Bronchial epithelial cell (primary cell): ENCODE data around the gene ARL4D. TPM values are rescaled to one million over a fixed set of nuclear protein-coding genes. Genes with fewer than 3 reads are reported as not detected.

Experiments
- DNase-seq: peaks from one replicate; pipeline ENCODE4 v3.0.0-alpha.2; 2010; ENCODE audit warnings: low read depth
- FAIRE-seq: peaks from 2 replicates; lab custom pipeline; 2011; peaks lifted over from hg19 to GRCh38; lab: Jason Lieb, UNC
- H3K27me3 ChIP-seq: 2 replicates; pipeline ENCODE4 v1.5.1; 2011; ENCODE audit warnings: low read length; ENCODE audit not compliant: control insufficient read depth, insufficient read depth
- H3K36me3 ChIP-seq: 2 replicates; pipeline ENCODE4 v1.5.1; 2011; ENCODE audit warnings: low read length; ENCODE audit not compliant: control insufficient read depth, insufficient read depth
- H3K4me3 ChIP-seq: 2 replicates; pipeline ENCODE4 v1.5.1; 2011; ENCODE audit warnings: mild to moderate bottlenecking, low read depth, low read length, control low read depth
- total RNA-seq: library from RNA; depleted of rRNA; stranded (reverse); fragments of >200 nt; gene quantifications from 2 replicates; pipeline ENCODE4 v1.2.1, GENCODE V29; 2014
- TF ChIP-seq, protein P1 (sequence below): IDR thresholded peaks from 2 replicates; pipeline ENCODE4 v1.5.1; 2011; ENCODE audit warnings: mild to moderate bottlenecking, moderate library complexity, low read length, control low read depth, inconsistent platforms; ENCODE audit not compliant: insufficient read depth, severe bottlenecking

ARL4D gene
- total RNA-seq, 1 donor from 2014 or later: 71.1 TPM

GRCh38 chr17:43381621-43382020 lies 17.2 kb upstream of the ARL4D start:
- no peaks in the 10 kb centered on the region for H3K27me3 ChIP-seq
- no peaks in the 10 kb centered on the region for H3K36me3 ChIP-seq
- DNase-seq (no peak), FAIRE-seq (no peak)
- no peak overlapping the region for H3K4me3 ChIP-seq
- TF ChIP-seq, protein P1, sequence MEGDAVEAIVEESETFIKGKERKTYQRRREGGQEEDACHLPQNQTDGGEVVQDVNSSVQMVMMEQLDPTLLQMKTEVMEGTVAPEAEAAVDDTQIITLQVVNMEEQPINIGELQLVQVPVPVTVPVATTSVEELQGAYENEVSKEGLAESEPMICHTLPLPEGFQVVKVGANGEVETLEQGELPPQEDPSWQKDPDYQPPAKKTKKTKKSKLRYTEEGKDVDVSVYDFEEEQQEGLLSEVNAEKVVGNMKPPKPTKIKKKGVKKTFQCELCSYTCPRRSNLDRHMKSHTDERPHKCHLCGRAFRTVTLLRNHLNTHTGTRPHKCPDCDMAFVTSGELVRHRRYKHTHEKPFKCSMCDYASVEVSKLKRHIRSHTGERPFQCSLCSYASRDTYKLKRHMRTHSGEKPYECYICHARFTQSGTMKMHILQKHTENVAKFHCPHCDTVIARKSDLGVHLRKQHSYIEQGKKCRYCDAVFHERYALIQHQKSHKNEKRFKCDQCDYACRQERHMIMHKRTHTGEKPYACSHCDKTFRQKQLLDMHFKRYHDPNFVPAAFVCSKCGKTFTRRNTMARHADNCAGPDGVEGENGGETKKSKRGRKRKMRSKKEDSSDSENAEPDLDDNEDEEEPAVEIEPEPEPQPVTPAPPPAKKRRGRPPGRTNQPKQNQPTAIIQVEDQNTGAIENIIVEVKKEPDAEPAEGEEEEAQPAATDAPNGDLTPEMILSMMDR: no peak

DNA sequence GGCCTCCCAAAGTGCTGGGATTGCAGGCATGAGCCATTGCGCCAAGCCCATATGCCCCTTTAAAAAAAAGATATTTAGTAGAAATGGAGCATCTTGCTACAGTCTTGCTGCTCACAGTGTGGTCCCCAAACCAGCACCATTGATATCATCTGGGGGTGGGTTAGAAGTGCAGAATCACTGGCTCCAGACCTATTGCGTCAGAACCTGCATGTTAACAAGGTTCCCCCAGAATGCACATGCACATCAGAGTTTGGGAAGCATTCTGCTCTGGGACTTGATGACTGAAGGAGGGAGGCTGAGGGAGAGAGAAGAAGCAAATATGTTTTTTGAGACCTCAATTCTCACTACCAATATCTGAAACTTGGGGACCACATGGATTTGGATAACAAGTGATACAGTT lies 16.0 kb upstream of the ARL4D start:
- no peaks in the 10 kb centered on the region for H3K36me3 ChIP-seq
- DNase-seq: no peak
- no peak overlapping the region for H3K4me3 ChIP-seq
- H3K27me3 ChIP-seq: no peaks in the 10 kb centered on the region
- TF ChIP-seq, protein P1: no peak
- no peak for FAIRE-seq

DNA sequence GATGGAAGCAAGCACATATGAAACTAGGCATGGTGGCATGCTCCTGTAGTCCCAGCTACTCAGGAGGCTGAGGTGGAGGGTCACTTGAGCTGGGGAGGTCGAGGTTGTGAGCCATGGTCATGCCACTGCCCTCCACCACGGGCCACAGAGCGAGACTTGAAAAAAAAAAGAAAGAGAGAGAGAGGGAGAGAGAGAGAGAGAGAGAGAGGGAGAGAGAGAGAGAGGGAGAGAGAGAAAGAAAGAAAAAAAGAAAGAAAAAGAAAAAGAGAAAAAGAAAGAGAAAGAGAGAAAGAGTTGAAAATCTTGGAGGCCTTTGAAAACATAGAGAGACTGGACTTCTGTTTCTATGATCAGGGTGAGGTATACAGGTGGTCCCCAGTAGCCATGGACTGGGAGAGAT lies 15.4 kb upstream of the ARL4D start:
- Histone ChIP-seq H3K4me3 (no peak overlapping the region), H3K36me3 (no peaks in the 10 kb centered on the region), H3K27me3 (no peaks in the 10 kb centered on the region)
- DNase-seq (no peak), FAIRE-seq (no peak)
- TF ChIP-seq, protein P1: no peak

- DNase-seq (no peak), FAIRE-seq (no peak)
- Histone ChIP-seq H3K27me3 (no peaks in the 10 kb centered on the region), H3K4me3 (no peak overlapping the region), H3K36me3 (no peaks in the 10 kb centered on the region)
- TF ChIP-seq, protein P1: no peak
Observed at GRCh38 chr17:43383826-43384475, 14.8 kb upstream of the ARL4D start.

GRCh38 chr17:43384476-43384862 lies 14.3 kb upstream of the ARL4D start:
- no peak overlapping the region for H3K4me3 ChIP-seq
- H3K27me3 ChIP-seq: no peaks in the 10 kb centered on the region
- TF ChIP-seq, protein P1: no peak
- DNase-seq (no peak), FAIRE-seq (no peak)
- no peaks in the 10 kb centered on the region for H3K36me3 ChIP-seq

- FAIRE-seq (no peak), DNase-seq (peak; percentile 50)
- Histone ChIP-seq H3K4me3 (no peak overlapping the region), H3K36me3 (no peaks in the 10 kb centered on the region), H3K27me3 (no peaks in the 10 kb centered on the region)
- TF ChIP-seq, protein P1: no peak
Observed at GRCh38 chr17:43385046-43385831, 13.6 kb upstream of the ARL4D start.
